Lung (tissue), 12 donors: Measurements from ENCODE around the gene ANGPTL4. TPM values are rescaled to one million over a fixed set of nuclear protein-coding genes. Genes with fewer than 3 reads are reported as not detected.
"Not testable (repeated sequence)": the region's sequence is repeated elsewhere in the genome, so short reads cannot be mapped to it uniquely, and the experiment has no call there.

Source experiments
- ATAC-seq: fragments of 200-7000 bp; cut with Tn5 transposase; one replicate; pipeline ENCODE4 v1.9.1; 2020; ENCODE audit warnings: moderate number of reproducible peaks; ENCODE audit not compliant: insufficient read depth, low FRiP score
- DNase-seq, 3 donors: peaks; one replicate each; pipeline ENCODE4 v3.0.0-alpha.2; 2013 to 2017
- H3K27ac ChIP-seq, 2 donors: one replicate each; pipeline ENCODE4 v1.5.1; 2013; ENCODE audit warnings: mild to moderate bottlenecking in 2 of 2, moderate library complexity in 2 of 2, control low read depth in 1 of 2, inconsistent platforms in 1 of 2, low read depth in 1 of 2, low read length in 1 of 2
- H3K27me3 ChIP-seq, 3 donors: one replicate each; pipeline ENCODE4 v1.5.1; 2013; ENCODE audit warnings: low read length in 2 of 3; ENCODE audit not compliant: control insufficient read depth in 3 of 3, insufficient read depth in 3 of 3
- H3K36me3 ChIP-seq, 4 donors: one replicate each; pipeline ENCODE4 v1.5.1; 2013; ENCODE audit warnings: low read length in 4 of 4, mild to moderate bottlenecking in 1 of 4, moderate library complexity in 1 of 4; ENCODE audit not compliant: control insufficient read depth in 4 of 4, insufficient read depth in 4 of 4
- H3K4me1 ChIP-seq, 5 donors: one replicate each; pipeline ENCODE4 v1.5.1; 2013; ENCODE audit warnings: low read length in 5 of 5, mild to moderate bottlenecking in 2 of 5, moderate library complexity in 1 of 5; ENCODE audit not compliant: control insufficient read depth in 5 of 5, insufficient read depth in 5 of 5
- H3K4me3 ChIP-seq: one replicate; pipeline ENCODE4 v1.5.1; 2013; ENCODE audit warnings: mild to moderate bottlenecking, control low read depth, moderate library complexity
- H3K9ac ChIP-seq, 2 donors: one replicate each; pipeline ENCODE4 v1.5.1; 2013; ENCODE audit warnings: low read length in 2 of 2, control low read depth in 1 of 2; ENCODE audit not compliant: insufficient read depth in 1 of 2
- H3K9me3 ChIP-seq, 4 donors: one replicate each; pipeline ENCODE4 v1.5.1; 2013; ENCODE audit warnings: low read length in 3 of 4, mild to moderate bottlenecking in 1 of 4, moderate library complexity in 1 of 4; ENCODE audit not compliant: control insufficient read depth in 4 of 4, insufficient read depth in 3 of 4
- WGBS, 2 donors: extraction: QIAGEN DNeasy Blood & Tissue Kit; methylation state at CpG; one replicate each; pipeline ENCODE4 v1.1.7; 2013; 5-methylcytosine and 5-hydroxymethylcytosine counted together
- polyA plus RNA-seq, 2 donors: library from polyadenylated mRNA; stranded (reverse); fragments of 200-250 nt; gene quantifications; one replicate each; pipeline ENCODE4 v1.2.1, GENCODE V29; 2013
- total RNA-seq, 2 donors: library from RNA; depleted of rRNA in 1 of 2; stranded (reverse); fragments of >200 nt in 1 of 2; gene quantifications; one replicate each; pipeline ENCODE4 v1.2.1, GENCODE V29; 2014 to 2021
- TF ChIP-seq, protein P1 (sequence below): IDR thresholded peaks from 2 replicates; pipeline ENCODE4 v1.5.1; 2012; ENCODE audit warnings: mild to moderate bottlenecking; ENCODE audit errors: control extremely low read depth, extremely low read depth
- donor health status: control.
- donor health status: control.
- donor health status: Bipolar disorder and iron deficiency.
- donor health status: healthy.
- donor health status: DM: yes; HTN: yes; CAD: no.

The ANGPTL4 gene
- total and polyA plus RNA-seq, 4 donors = 4.4 to 96.3 (median 12.6) TPM

DNA sequence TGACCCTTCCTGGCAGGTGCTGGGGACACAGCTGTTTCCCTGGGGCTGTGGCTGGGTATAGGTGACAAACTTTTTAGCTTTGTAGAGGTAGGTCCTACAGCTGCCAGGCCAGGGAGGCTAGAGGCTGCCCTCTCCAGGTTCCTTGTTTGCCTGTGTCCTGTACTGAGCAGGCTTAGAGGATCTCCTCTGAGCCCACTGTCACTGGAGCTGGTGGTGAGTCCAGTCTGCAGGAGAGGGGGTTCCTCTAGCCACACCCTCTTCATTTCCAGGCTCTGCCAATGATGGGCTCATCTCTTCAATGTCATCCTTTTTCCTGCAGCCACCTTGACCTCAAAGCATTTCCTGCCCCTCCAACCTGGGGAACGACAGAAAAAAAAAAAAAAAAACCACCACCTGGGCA lies 13.6 kb downstream of the ANGPTL4 start:
- no peak for DNase-seq
- TF ChIP-seq, protein P1, sequence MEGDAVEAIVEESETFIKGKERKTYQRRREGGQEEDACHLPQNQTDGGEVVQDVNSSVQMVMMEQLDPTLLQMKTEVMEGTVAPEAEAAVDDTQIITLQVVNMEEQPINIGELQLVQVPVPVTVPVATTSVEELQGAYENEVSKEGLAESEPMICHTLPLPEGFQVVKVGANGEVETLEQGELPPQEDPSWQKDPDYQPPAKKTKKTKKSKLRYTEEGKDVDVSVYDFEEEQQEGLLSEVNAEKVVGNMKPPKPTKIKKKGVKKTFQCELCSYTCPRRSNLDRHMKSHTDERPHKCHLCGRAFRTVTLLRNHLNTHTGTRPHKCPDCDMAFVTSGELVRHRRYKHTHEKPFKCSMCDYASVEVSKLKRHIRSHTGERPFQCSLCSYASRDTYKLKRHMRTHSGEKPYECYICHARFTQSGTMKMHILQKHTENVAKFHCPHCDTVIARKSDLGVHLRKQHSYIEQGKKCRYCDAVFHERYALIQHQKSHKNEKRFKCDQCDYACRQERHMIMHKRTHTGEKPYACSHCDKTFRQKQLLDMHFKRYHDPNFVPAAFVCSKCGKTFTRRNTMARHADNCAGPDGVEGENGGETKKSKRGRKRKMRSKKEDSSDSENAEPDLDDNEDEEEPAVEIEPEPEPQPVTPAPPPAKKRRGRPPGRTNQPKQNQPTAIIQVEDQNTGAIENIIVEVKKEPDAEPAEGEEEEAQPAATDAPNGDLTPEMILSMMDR = no peak
- no peaks in the 10 kb centered on the region for H3K9me3 ChIP-seq
- no peak overlapping the region for H3K4me3 ChIP-seq
- no peaks in the 10 kb centered on the region for H3K27me3 ChIP-seq
- H3K27ac ChIP-seq = no peak overlapping the region
- WGBS, 2 donors = 20 to 50% methylated on average over 1 of the region's 1 CpG
- peaks cover 2 to 8% (median 3%) of the 10 kb centered on the region in 4 donors for H3K36me3 ChIP-seq
- no peak overlapping the region for H3K9ac ChIP-seq
- no peaks in the 10 kb centered on the region for H3K4me1 ChIP-seq
- no peak for ATAC-seq

DNA sequence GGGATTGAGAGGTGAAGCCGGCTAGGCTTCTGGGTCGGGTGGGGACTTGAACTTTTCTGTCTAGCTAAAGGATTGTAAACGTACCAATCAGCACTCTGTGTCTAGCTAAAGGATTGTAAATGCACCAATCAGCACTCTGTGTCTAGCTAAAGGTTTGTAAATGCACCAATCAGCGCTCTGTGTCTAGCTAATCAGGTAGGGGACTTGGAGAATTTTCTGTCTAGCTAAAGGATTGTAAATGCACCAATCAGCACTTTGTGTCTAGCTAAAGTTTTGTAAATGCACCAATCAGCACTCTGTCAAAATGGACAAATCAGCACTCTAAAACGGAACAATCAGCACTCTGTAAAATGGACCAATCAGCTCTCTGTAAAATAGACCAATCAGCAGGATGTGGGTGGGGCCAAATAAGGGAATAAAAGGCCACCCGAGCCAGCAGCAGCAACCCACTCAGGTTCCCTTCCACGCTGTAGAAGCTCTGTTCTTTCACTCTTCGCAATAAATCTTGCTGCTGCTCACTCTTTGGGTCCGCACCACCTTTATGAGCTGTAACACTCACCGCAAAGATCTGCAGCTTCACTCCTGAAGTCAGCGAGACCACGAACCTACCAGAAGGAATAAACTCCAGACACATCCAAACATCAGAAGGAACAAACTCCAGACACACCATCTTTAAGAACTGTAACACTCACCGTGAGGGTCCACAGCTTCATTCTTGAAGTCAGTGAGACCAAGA lies 15.4 kb downstream of the ANGPTL4 start:
- not testable (repeated sequence) for H3K27ac ChIP-seq, H3K27me3 ChIP-seq, H3K4me3 ChIP-seq, DNase-seq, H3K36me3 ChIP-seq, H3K4me1 ChIP-seq, ATAC-seq, H3K9me3 ChIP-seq, H3K9ac ChIP-seq
- WGBS, 2 donors = 97% methylated on average over 13 of the region's 13 CpGs

DNA sequence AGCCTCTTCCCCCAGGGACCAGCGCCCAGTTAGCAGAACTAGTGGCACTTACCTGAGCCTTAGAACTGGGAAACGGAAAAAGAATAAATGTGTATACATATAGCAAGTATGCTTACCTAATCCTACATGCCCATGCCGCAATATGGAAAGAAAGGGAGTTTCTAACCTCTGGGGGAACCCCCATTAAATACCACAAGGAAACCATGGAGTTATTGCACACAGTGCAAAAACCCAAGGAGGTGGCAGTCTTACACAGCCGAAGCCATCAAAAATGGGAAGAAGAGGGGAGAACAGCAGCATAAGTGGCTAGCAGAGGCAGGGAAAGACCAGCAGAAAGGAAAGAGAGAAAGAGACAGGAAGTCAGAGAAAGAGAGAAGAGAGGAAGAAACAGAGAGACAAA lies 20.6 kb downstream of the ANGPTL4 start:
- H3K4me1 ChIP-seq, ATAC-seq, DNase-seq, H3K4me3 ChIP-seq, H3K9ac ChIP-seq, H3K27me3 ChIP-seq, H3K27ac ChIP-seq, H3K36me3 ChIP-seq, H3K9me3 ChIP-seq: not testable (repeated sequence)
- 36 to 58% methylated on average over 4 of the region's 4 CpGs for WGBS, 2 donors

DNA sequence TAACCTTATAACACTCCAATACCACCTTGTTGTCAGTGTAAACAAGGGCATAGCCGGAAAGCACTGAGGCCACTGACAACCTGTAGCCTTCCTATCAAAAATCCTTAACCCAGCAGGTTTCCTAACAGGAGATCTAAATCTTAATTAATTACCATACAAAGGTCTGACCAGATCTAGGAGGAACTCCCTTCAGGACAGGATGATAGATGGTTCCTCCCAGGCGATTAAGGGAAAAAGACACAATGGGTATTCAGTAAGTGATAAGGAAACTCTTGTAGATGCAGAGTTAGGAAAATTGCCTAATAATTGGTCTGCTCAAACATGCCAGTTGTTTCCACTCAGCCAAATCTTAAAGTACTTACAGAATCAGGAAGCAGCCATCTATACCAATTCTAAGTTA lies 21.1 kb downstream of the ANGPTL4 start:
- not testable (repeated sequence) for H3K27me3 ChIP-seq, H3K4me3 ChIP-seq, H3K9me3 ChIP-seq, H3K36me3 ChIP-seq, H3K9ac ChIP-seq, H3K4me1 ChIP-seq, H3K27ac ChIP-seq, ATAC-seq
- WGBS, 2 donors = 28 to 43% methylated on average over 2 of the region's 2 CpGs
- DNase-seq = peak in 1 of 3 donors; percentile 42

GRCh38 chr19:8385566-8385965 lies 21.6 kb downstream of the ANGPTL4 start:
- ATAC-seq, H3K27me3 ChIP-seq, H3K9ac ChIP-seq, H3K36me3 ChIP-seq, H3K9me3 ChIP-seq, H3K4me1 ChIP-seq, H3K4me3 ChIP-seq: not testable (repeated sequence)
- peak overlapping the region in 1 of 2 donors; percentile 47 for H3K27ac ChIP-seq
- peak in 1 of 3 donors; percentile 67 for DNase-seq
- 66 to 80% methylated on average over 3 of the region's 3 CpGs for WGBS, 2 donors

- not testable (repeated sequence) for H3K27me3 ChIP-seq, H3K4me3 ChIP-seq, H3K36me3 ChIP-seq, H3K4me1 ChIP-seq, H3K9me3 ChIP-seq, DNase-seq, ATAC-seq, H3K9ac ChIP-seq
- H3K27ac ChIP-seq = peak overlapping the region in 1 of 2 donors; percentile 31
- 84 to 92% methylated on average over 9 of the region's 9 CpGs for WGBS, 2 donors
These were observed 22.5 kb downstream of the ANGPTL4 start for GRCh38 chr19:8386419-8386818.
